Measurements from ENCODE around the gene KLHL6. TPM values are rescaled to one million over a fixed set of nuclear protein-coding genes. Genes with fewer than 3 reads are reported as not detected.
"Not testable (repeated sequence)": the region's sequence is repeated elsewhere in the genome, so short reads cannot be mapped to it uniquely, and the experiment has no call there.

The KLHL6 gene
- total and polyA plus RNA-seq, 4 donors: 0.18 to 6.8 (median 2.9) TPM

- H3K9me3 ChIP-seq (ENCODE audit: control insufficient read depth, low read length); H3K27me3 ChIP-seq (ENCODE audit: control insufficient read depth in 1 of 2, insufficient read depth in 2 of 2, low read length in 1 of 2); H3K27ac ChIP-seq (ENCODE audit: low read depth in 1 of 2, low read length in 2 of 2); H3K36me3 ChIP-seq (ENCODE audit: control insufficient read depth in 1 of 2, insufficient read depth in 2 of 2, low read length in 1 of 2); ATAC-seq (ENCODE audit: low FRiP score); DNase-seq; H3K4me1 ChIP-seq (ENCODE audit: control insufficient read depth in 1 of 2, insufficient read depth in 2 of 2, low read length in 2 of 2); H3K4me3 ChIP-seq (ENCODE audit: low read length in 2 of 2): not testable (repeated sequence)
- intact Hi-C loops (cut with DNase I): loop anchor here in 1 of 2 donors (5.0 kb wide), 1 partner anchor 302 kb away; no protein-coding TSS in a partner anchor
- WGBS, 2 donors: 77 to 80% methylated on average over 13 of the region's 13 CpGs
Measured at GRCh38 chr3:183465710-183466109, 89.8 kb downstream of the KLHL6 start.

- H3K4me3 ChIP-seq (ENCODE audit: low read length in 2 of 2): no peak overlapping the region
- no peak for ATAC-seq (ENCODE audit: low FRiP score)
- no peak overlapping the region for H3K27ac ChIP-seq (ENCODE audit: low read depth in 1 of 2, low read length in 2 of 2)
- WGBS, 2 donors: 72 to 84% methylated on average over 2 of the region's 2 CpGs
- intact Hi-C loops (cut with DNase I): no loop called here
- no peaks in the 10 kb centered on the region for H3K36me3 ChIP-seq (ENCODE audit: control insufficient read depth in 1 of 2, insufficient read depth in 2 of 2, low read length in 1 of 2)
- no peaks in the 10 kb centered on the region for H3K4me1 ChIP-seq (ENCODE audit: control insufficient read depth in 1 of 2, insufficient read depth in 2 of 2, low read length in 2 of 2)
- H3K27me3 ChIP-seq (ENCODE audit: control insufficient read depth in 1 of 2, insufficient read depth in 2 of 2, low read length in 1 of 2): no peaks in the 10 kb centered on the region
- no peak for DNase-seq
- H3K9me3 ChIP-seq (ENCODE audit: control insufficient read depth, low read length): peaks cover 2% of the 10 kb centered on the region
Measured at GRCh38 chr3:183464480-183464879, 91.0 kb downstream of the KLHL6 start.

GRCh38 chr3:183460081-183461055 lies 95.1 kb downstream of the KLHL6 start:
- Histone ChIP-seq H3K27ac (ENCODE audit: low read depth in 1 of 2, low read length in 2 of 2) (no peak overlapping the region), H3K9me3 (ENCODE audit: control insufficient read depth, low read length) (peaks cover 2% of the 10 kb centered on the region), H3K36me3 (ENCODE audit: control insufficient read depth in 1 of 2, insufficient read depth in 2 of 2, low read length in 1 of 2) (no peaks in the 10 kb centered on the region), H3K4me3 (ENCODE audit: low read length in 2 of 2) (no peak overlapping the region), H3K4me1 (ENCODE audit: control insufficient read depth in 1 of 2, insufficient read depth in 2 of 2, low read length in 2 of 2) (no peaks in the 10 kb centered on the region), H3K27me3 (ENCODE audit: control insufficient read depth in 1 of 2, insufficient read depth in 2 of 2, low read length in 1 of 2) (no peaks in the 10 kb centered on the region)
- 90 to 92% methylated on average over 7 of the region's 7 CpGs for WGBS, 2 donors
- DNase-seq: no peak
- ATAC-seq (ENCODE audit: low FRiP score): no peak
- intact Hi-C loops (cut with DNase I): no loop called here

GRCh38 chr3:183455089-183455488 lies 100.4 kb downstream of the KLHL6 start:
- WGBS, 2 donors: 57 to 61% methylated on average over 5 of the region's 5 CpGs
- H3K27ac ChIP-seq (ENCODE audit: low read depth in 1 of 2, low read length in 2 of 2): no peak overlapping the region
- H3K4me1 ChIP-seq (ENCODE audit: control insufficient read depth in 1 of 2, insufficient read depth in 2 of 2, low read length in 2 of 2): no peaks in the 10 kb centered on the region
- H3K27me3 ChIP-seq (ENCODE audit: control insufficient read depth in 1 of 2, insufficient read depth in 2 of 2, low read length in 1 of 2): no peaks in the 10 kb centered on the region
- H3K9me3 ChIP-seq (ENCODE audit: control insufficient read depth, low read length): no peaks in the 10 kb centered on the region
- peaks cover 3% of the 10 kb centered on the region in 2 donors for H3K36me3 ChIP-seq (ENCODE audit: control insufficient read depth in 1 of 2, insufficient read depth in 2 of 2, low read length in 1 of 2)
- no peak overlapping the region for H3K4me3 ChIP-seq (ENCODE audit: low read length in 2 of 2)
- intact Hi-C loops (cut with DNase I): no loop called here
- DNase-seq (no peak), ATAC-seq (ENCODE audit: low FRiP score) (no peak)

GRCh38 chr3:183454064-183454463 lies 101.4 kb downstream of the KLHL6 start:
- no peak overlapping the region for H3K4me3 ChIP-seq (ENCODE audit: low read length in 2 of 2)
- no peaks in the 10 kb centered on the region for H3K9me3 ChIP-seq (ENCODE audit: control insufficient read depth, low read length)
- intact Hi-C loops (cut with DNase I): no loop called here
- WGBS, 2 donors: 93% methylated on average over 4 of the region's 4 CpGs
- DNase-seq: no peak
- no peak overlapping the region for H3K27ac ChIP-seq (ENCODE audit: low read depth in 1 of 2, low read length in 2 of 2)
- no peaks in the 10 kb centered on the region for H3K27me3 ChIP-seq (ENCODE audit: control insufficient read depth in 1 of 2, insufficient read depth in 2 of 2, low read length in 1 of 2)
- H3K4me1 ChIP-seq (ENCODE audit: control insufficient read depth in 1 of 2, insufficient read depth in 2 of 2, low read length in 2 of 2): no peaks in the 10 kb centered on the region
- ATAC-seq (ENCODE audit: low FRiP score): no peak
- peaks cover 3% of the 10 kb centered on the region in 2 donors for H3K36me3 ChIP-seq (ENCODE audit: control insufficient read depth in 1 of 2, insufficient read depth in 2 of 2, low read length in 1 of 2)

GRCh38 chr3:183449791-183450190 lies 105.7 kb downstream of the KLHL6 start:
- intact Hi-C loops (cut with DNase I): no loop called here

GRCh38 chr3:183449391-183449790 lies 106.1 kb downstream of the KLHL6 start:
- H3K4me1 ChIP-seq (ENCODE audit: control insufficient read depth in 1 of 2, insufficient read depth in 2 of 2, low read length in 2 of 2): no peaks in the 10 kb centered on the region
- intact Hi-C loops (cut with DNase I): no loop called here
- H3K27ac ChIP-seq (ENCODE audit: low read depth in 1 of 2, low read length in 2 of 2): no peak overlapping the region
- no peaks in the 10 kb centered on the region for H3K27me3 ChIP-seq (ENCODE audit: control insufficient read depth in 1 of 2, insufficient read depth in 2 of 2, low read length in 1 of 2)
- no peaks in the 10 kb centered on the region for H3K36me3 ChIP-seq (ENCODE audit: control insufficient read depth in 1 of 2, insufficient read depth in 2 of 2, low read length in 1 of 2)
- DNase-seq: no peak
- H3K9me3 ChIP-seq (ENCODE audit: control insufficient read depth, low read length): no peaks in the 10 kb centered on the region
- 8 to 12% methylated on average over 4 of the region's 4 CpGs for WGBS, 2 donors
- H3K4me3 ChIP-seq (ENCODE audit: low read length in 2 of 2): no peak overlapping the region
- no peak for ATAC-seq (ENCODE audit: low FRiP score)

More at GRCh38 chr3:183449791-183450190, 105.7 kb downstream of the KLHL6 start:
- Histone ChIP-seq H3K4me3 (ENCODE audit: low read length in 2 of 2) (no peak overlapping the region), H3K27me3 (ENCODE audit: control insufficient read depth in 1 of 2, insufficient read depth in 2 of 2, low read length in 1 of 2) (no peaks in the 10 kb centered on the region), H3K9me3 (ENCODE audit: control insufficient read depth, low read length) (no peaks in the 10 kb centered on the region), H3K4me1 (ENCODE audit: control insufficient read depth in 1 of 2, insufficient read depth in 2 of 2, low read length in 2 of 2) (no peaks in the 10 kb centered on the region), H3K27ac (ENCODE audit: low read depth in 1 of 2, low read length in 2 of 2) (no peak overlapping the region), H3K36me3 (ENCODE audit: control insufficient read depth in 1 of 2, insufficient read depth in 2 of 2, low read length in 1 of 2) (no peaks in the 10 kb centered on the region)
- WGBS, 2 donors: 82 to 85% methylated on average over 1 of the region's 1 CpG
- no peak for ATAC-seq (ENCODE audit: low FRiP score)
- DNase-seq: no peak

- ATAC-seq (ENCODE audit: low FRiP score) (no peak), DNase-seq (no peak)
- H3K36me3 ChIP-seq (ENCODE audit: control insufficient read depth in 1 of 2, insufficient read depth in 2 of 2, low read length in 1 of 2): no peaks in the 10 kb centered on the region
- H3K4me3 ChIP-seq (ENCODE audit: low read length in 2 of 2): peak overlapping the region; percentile 42 to 60
- H3K27me3 ChIP-seq (ENCODE audit: control insufficient read depth in 1 of 2, insufficient read depth in 2 of 2, low read length in 1 of 2): no peaks in the 10 kb centered on the region
- WGBS, 2 donors: 36 to 41% methylated on average over 3 of the region's 3 CpGs
- H3K27ac ChIP-seq (ENCODE audit: low read depth in 1 of 2, low read length in 2 of 2): no peak overlapping the region
- H3K4me1 ChIP-seq (ENCODE audit: control insufficient read depth in 1 of 2, insufficient read depth in 2 of 2, low read length in 2 of 2): no peaks in the 10 kb centered on the region
- intact Hi-C loops (cut with DNase I): no loop called here
- peaks cover under 1% of the 10 kb centered on the region for H3K9me3 ChIP-seq (ENCODE audit: control insufficient read depth, low read length)
Measured at GRCh38 chr3:183448369-183449128, 107.0 kb downstream of the KLHL6 start.

Data from aorta (tissue), 5 donors.